ENCODE data around the gene CDK8.

The CDK8 gene

DNA sequence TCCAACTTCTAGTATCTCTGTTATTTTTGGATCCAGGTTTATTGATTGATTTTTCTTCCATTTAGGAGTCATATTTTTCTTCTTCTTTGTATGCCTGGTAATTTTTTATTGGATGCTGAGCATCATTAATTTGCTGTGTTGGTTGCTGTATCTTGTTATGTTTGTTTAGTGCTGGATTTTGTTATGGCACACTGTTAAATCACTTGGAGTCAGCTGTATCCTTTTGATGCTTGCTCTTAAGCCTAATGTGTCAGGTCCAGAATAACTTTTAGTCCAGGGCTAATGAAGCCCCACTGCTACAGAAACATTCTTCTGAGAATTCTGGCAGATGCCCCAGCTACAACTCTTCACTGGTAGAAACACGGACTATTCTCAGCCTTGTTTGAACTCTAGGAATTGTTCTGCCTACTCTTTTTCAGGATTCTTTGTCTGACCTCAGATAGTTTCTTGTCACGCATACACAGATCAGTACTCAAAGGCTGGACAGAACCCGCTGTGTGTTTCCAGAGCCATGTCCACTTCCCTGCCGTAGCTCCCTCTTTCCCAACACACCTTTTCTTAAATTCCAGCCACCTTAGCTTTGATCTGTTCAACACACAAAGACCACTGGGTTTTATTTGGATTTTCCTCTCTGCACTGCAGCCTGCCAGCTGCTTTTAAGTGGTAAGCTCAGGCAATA is 166.5 kb downstream of the CDK8 start:
- Histone ChIP-seq H3K4me1 (ENCODE audit: control insufficient read depth, insufficient read depth, low read length) (peaks cover 15% of the 10 kb centered on the region), H3K36me3 (ENCODE audit: control insufficient read depth, insufficient read depth, low read length, severe bottlenecking) (no peaks in the 10 kb centered on the region), H3K4me3 (ENCODE audit: low read length) (no peak overlapping the region), H3K9ac (ENCODE audit: low read length) (no peak overlapping the region), H3K27me3 (replicated peaks; ENCODE audit: control insufficient read depth, insufficient read depth, low read length) (no peaks in the 10 kb centered on the region), H3K9me3 (ENCODE audit: control insufficient read depth, low read length) (no peaks in the 10 kb centered on the region)
- peak; percentile 26 for DNase-seq (ENCODE audit: low read depth)

DNA sequence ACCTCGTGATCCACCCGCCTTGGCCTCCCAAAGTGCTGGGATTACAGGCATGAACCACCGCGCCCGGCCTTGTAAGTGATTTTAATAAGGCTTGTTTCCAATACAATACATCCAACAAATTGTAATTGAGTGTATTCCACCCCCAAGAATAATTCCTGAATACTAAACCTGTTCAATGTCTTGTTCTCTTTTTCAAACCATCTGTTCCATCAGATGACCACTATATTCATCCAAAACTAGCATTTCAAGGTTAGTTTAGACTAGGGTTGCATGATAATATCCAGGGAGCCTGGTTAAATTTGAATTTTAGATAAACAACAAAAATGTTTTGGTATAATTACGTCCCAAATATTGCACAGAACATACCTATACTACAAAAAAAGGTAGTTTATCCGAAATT is 168.1 kb downstream of the CDK8 start:
- Histone ChIP-seq H3K27me3 (replicated peaks; ENCODE audit: control insufficient read depth, insufficient read depth, low read length) (no peaks in the 10 kb centered on the region), H3K4me3 (ENCODE audit: low read length) (no peak overlapping the region)

DNA sequence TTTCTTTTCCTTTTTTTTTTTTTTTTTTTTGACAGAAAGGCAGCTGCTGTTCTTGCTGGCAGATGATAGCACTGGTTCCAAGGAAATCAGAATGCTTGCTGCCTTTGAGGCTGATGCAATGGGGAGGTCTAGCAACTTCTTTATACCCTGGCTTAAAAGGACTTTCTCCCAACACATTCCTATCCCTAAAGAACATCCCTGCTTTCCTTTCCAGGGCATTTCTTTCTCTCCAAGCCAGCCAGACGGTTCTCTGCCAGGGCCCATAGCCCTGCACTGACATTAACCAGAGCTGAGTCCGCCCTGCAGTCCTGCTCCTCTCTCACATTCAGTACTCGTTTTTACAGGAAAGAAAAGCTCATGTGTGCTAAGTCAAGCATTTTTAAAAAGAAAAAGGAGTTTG is 169.7 kb downstream of the CDK8 start:
- Histone ChIP-seq H3K4me3 (ENCODE audit: low read length) (no peak overlapping the region), H3K9me3 (ENCODE audit: control insufficient read depth, low read length) (no peaks in the 10 kb centered on the region), H3K9ac (ENCODE audit: low read length) (peak overlapping the region; percentile 30), H3K36me3 (ENCODE audit: control insufficient read depth, insufficient read depth, low read length, severe bottlenecking) (no peaks in the 10 kb centered on the region), H3K4me1 (ENCODE audit: control insufficient read depth, insufficient read depth, low read length) (peaks cover 15% of the 10 kb centered on the region), H3K27me3 (replicated peaks; ENCODE audit: control insufficient read depth, insufficient read depth, low read length) (no peaks in the 10 kb centered on the region)
- DNase-seq (ENCODE audit: low read depth) = peak; percentile 25

More for the DNA sequence above, 168.1 kb downstream of the CDK8 start:
- Histone ChIP-seq H3K36me3 (ENCODE audit: control insufficient read depth, insufficient read depth, low read length, severe bottlenecking) (no peaks in the 10 kb centered on the region), H3K4me1 (ENCODE audit: control insufficient read depth, insufficient read depth, low read length) (peaks cover 15% of the 10 kb centered on the region), H3K9me3 (ENCODE audit: control insufficient read depth, low read length) (no peaks in the 10 kb centered on the region), H3K9ac (ENCODE audit: low read length) (no peak overlapping the region)
- DNase-seq (ENCODE audit: low read depth) = no peak

DNA sequence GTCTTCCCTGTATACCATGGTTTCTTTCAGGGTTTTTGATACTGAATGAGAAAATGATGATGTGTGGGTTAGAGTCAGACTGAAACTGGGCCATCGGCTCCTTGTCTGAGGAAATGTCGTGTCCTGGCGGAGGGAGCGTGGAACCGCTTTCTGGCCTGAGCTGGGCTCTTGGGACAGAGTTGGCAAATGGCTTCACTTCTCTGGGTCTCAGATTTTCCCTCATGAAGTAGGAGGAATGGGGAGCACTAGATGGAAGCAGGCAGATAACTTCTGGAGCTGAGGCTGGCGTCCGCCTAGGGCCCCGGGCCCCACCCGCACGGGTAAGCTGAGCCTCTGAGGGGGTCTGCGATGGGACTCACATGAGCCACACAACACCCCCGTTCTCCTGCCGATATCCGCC is 170.3 kb downstream of the CDK8 start:
- H3K36me3 ChIP-seq (ENCODE audit: control insufficient read depth, insufficient read depth, low read length, severe bottlenecking) = no peaks in the 10 kb centered on the region
- H3K4me1 ChIP-seq (ENCODE audit: control insufficient read depth, insufficient read depth, low read length) = peaks cover 15% of the 10 kb centered on the region
- H3K9ac ChIP-seq (ENCODE audit: low read length) = peak overlapping the region; percentile 30
- no peaks in the 10 kb centered on the region for H3K9me3 ChIP-seq (ENCODE audit: control insufficient read depth, low read length)
- H3K4me3 ChIP-seq (ENCODE audit: low read length) = no peak overlapping the region
- no peak for DNase-seq (ENCODE audit: low read depth)
- H3K27me3 ChIP-seq (replicated peaks; ENCODE audit: control insufficient read depth, insufficient read depth, low read length) = no peaks in the 10 kb centered on the region

DNA sequence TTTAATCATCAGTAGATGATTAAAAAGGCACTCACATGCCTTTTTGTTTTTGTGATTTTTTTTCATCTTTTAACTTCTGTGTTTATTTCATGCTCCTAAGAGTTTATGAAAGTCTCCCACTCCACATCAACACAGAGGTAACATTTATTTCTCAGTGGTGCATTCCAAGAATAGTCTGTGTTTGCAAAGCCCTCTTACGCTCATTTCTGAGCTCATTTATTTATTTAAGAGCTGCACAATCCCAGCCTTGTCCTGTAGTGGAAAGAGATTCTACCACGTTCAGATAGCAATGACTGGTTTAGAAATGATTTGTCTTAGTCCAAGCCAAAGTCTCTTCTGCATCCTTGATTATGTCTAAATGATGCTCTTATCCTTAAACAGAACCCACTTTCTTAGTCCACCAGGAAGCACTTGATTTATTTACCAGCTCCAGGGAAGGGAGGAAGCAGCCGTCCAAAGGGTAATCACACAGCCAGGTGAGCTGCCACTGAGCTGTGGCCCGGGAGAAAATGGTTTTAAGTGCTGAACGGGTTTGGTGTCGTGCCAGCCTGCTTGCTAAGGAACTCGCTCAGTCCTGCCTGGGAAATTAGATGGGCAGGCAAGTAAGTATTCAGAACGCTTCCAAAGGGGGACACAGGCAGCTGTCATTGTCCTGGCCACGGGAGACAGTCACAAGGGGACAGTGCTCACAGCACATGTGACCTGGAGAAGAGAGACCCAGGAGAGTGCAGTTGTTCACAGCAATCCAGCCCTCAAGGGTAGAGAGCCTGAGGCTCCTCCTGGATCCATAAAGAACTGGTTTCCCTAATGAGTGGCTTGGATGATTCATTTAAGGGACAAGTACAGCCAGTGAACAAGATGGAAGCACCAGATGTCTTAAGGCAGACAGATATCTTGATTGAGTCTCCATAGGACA is 171.8 kb downstream of the CDK8 start:
- no peak overlapping the region for H3K9ac ChIP-seq (ENCODE audit: low read length)
- peaks cover 15% of the 10 kb centered on the region for H3K4me1 ChIP-seq (ENCODE audit: control insufficient read depth, insufficient read depth, low read length)
- no peak overlapping the region for H3K4me3 ChIP-seq (ENCODE audit: low read length)
- H3K9me3 ChIP-seq (ENCODE audit: control insufficient read depth, low read length) = no peaks in the 10 kb centered on the region
- no peaks in the 10 kb centered on the region for H3K36me3 ChIP-seq (ENCODE audit: control insufficient read depth, insufficient read depth, low read length, severe bottlenecking)
- H3K27me3 ChIP-seq (replicated peaks; ENCODE audit: control insufficient read depth, insufficient read depth, low read length) = no peaks in the 10 kb centered on the region
- DNase-seq (ENCODE audit: low read depth) = peak; percentile 59

DNA sequence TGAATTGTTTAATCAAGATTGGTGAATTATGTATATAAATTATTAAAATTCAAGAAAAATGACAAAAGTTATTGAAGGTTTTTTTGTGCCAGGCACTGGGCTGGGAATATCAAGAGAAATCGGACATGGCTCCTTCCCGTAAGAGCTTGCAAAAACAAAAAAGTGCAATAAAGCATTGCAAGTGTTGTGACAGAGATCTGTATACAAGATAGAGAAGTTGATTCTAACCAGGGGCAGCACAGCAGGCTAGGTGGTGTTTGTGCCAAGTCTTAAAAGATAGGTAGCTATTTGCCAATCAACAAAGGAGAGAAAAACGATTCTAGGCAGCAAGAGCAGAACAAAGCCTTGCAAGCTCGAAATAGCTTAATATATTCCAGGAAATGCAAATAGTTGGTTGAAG is 179.8 kb downstream of the CDK8 start:
- DNase-seq (ENCODE audit: low read depth) = no peak
- Histone ChIP-seq H3K9me3 (ENCODE audit: control insufficient read depth, low read length) (peaks cover 30% of the 10 kb centered on the region), H3K27me3 (replicated peaks; ENCODE audit: control insufficient read depth, insufficient read depth, low read length) (no peaks in the 10 kb centered on the region), H3K4me3 (ENCODE audit: low read length) (no peak overlapping the region), H3K9ac (ENCODE audit: low read length) (no peak overlapping the region), H3K4me1 (ENCODE audit: control insufficient read depth, insufficient read depth, low read length) (no peaks in the 10 kb centered on the region), H3K36me3 (ENCODE audit: control insufficient read depth, insufficient read depth, low read length, severe bottlenecking) (no peaks in the 10 kb centered on the region)

DNA sequence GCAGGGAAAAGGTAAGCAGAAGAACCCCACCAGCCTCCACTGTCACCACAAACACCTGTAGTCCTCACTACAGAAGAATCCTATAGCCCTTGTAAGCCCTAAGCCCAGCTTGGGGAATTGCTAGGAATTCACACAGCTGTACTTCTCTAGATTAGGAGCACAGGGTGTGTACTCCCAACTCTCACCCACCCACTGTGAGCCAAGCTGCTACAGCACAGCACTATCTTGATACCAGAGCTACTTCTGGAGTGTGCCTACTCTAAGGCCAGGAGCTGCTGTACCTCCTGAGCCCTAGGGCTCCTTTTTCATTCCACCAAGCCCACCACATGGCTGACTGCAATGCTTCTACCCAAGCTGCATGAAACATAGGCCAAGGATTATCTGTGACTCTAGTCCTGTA is 181.2 kb downstream of the CDK8 start:
- no peak for DNase-seq (ENCODE audit: low read depth)
- H3K27me3 ChIP-seq (replicated peaks; ENCODE audit: control insufficient read depth, insufficient read depth, low read length) = no peaks in the 10 kb centered on the region
- H3K4me1 ChIP-seq (ENCODE audit: control insufficient read depth, insufficient read depth, low read length) = no peaks in the 10 kb centered on the region
- H3K9me3 ChIP-seq (ENCODE audit: control insufficient read depth, low read length) = peaks cover 30% of the 10 kb centered on the region
- H3K9ac ChIP-seq (ENCODE audit: low read length) = no peak overlapping the region
- H3K4me3 ChIP-seq (ENCODE audit: low read length) = no peak overlapping the region
- H3K36me3 ChIP-seq (ENCODE audit: control insufficient read depth, insufficient read depth, low read length, severe bottlenecking) = no peaks in the 10 kb centered on the region

DNA sequence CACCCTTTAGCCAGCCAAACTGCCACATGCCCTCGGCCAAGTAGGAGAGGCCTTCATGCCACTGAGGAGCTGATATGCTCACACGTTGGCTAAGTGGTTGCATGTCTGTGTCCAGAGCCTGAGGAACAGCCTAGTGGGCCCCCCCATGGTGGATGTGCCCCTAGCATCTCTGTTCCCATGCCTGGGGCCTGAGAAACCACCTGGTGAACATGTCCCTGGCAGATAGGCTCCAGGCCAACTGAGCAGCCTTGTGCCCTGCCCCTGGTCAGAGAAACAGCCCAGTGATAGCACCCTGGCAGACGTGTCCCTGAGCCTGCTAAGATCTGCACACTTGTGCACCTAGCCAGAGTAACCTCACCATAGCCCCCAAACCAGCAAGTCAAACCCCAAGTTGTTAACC is 181.7 kb downstream of the CDK8 start:
- DNase-seq (ENCODE audit: low read depth) = no peak
- Histone ChIP-seq H3K9ac (ENCODE audit: low read length) (no peak overlapping the region), H3K4me1 (ENCODE audit: control insufficient read depth, insufficient read depth, low read length) (no peaks in the 10 kb centered on the region), H3K36me3 (ENCODE audit: control insufficient read depth, insufficient read depth, low read length, severe bottlenecking) (no peaks in the 10 kb centered on the region), H3K27me3 (replicated peaks; ENCODE audit: control insufficient read depth, insufficient read depth, low read length) (no peaks in the 10 kb centered on the region), H3K4me3 (ENCODE audit: low read length) (no peak overlapping the region), H3K9me3 (ENCODE audit: control insufficient read depth, low read length) (peaks cover 30% of the 10 kb centered on the region)

DNA sequence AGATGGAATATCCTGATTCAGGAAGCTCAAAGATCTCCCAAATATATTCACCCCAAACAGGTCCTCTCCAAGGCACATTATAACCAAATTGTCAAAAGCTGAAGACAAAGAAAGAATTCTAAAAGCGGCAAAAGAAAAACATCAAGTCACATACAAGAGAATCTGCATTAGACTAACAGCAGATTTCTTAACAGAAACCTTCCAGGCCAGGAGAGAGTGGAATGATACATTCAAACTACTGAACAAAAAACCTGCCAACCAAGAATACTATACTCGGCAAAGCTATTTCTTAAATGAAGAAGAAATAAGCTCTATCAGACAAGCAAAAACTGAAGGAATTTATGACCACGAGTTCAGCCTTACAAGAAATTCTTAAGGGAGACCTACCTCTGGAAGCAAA is 183.0 kb downstream of the CDK8 start:
- H3K27me3 ChIP-seq (replicated peaks; ENCODE audit: control insufficient read depth, insufficient read depth, low read length) = no peaks in the 10 kb centered on the region

DNA sequence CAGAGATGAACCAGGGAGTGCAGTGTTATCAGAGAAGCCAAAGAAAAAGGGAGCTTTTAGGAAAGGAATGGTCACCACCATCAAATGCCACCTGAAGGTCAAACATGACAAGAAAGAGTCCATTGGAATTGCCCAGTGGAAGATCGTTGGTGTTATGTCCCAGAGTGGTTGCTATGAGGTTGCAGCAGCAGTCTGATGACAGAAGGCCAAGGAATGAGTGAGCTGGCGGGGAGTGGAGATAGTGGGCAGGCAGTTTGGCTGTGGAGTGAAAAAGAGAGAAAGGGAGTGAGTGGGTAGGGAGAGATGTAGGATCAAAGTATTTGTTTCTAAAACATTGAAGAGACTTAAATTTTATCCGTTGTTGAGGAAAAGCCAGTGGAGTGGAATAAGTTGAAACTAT is 186.2 kb downstream of the CDK8 start:
- Histone ChIP-seq H3K9ac (ENCODE audit: low read length) (no peak overlapping the region), H3K4me1 (ENCODE audit: control insufficient read depth, insufficient read depth, low read length) (peaks cover 16% of the 10 kb centered on the region), H3K36me3 (ENCODE audit: control insufficient read depth, insufficient read depth, low read length, severe bottlenecking) (no peaks in the 10 kb centered on the region), H3K27me3 (replicated peaks; ENCODE audit: control insufficient read depth, insufficient read depth, low read length) (no peaks in the 10 kb centered on the region), H3K9me3 (ENCODE audit: control insufficient read depth, low read length) (peaks cover 30% of the 10 kb centered on the region), H3K4me3 (ENCODE audit: low read length) (no peak overlapping the region)
- no peak for DNase-seq (ENCODE audit: low read depth)

More for the DNA sequence above, 183.0 kb downstream of the CDK8 start:
- Histone ChIP-seq H3K9ac (ENCODE audit: low read length) (no peak overlapping the region), H3K4me1 (ENCODE audit: control insufficient read depth, insufficient read depth, low read length) (no peaks in the 10 kb centered on the region), H3K36me3 (ENCODE audit: control insufficient read depth, insufficient read depth, low read length, severe bottlenecking) (no peaks in the 10 kb centered on the region), H3K4me3 (ENCODE audit: low read length) (no peak overlapping the region), H3K9me3 (ENCODE audit: control insufficient read depth, low read length) (peaks cover 30% of the 10 kb centered on the region)
- no peak for DNase-seq (ENCODE audit: low read depth)

DNA sequence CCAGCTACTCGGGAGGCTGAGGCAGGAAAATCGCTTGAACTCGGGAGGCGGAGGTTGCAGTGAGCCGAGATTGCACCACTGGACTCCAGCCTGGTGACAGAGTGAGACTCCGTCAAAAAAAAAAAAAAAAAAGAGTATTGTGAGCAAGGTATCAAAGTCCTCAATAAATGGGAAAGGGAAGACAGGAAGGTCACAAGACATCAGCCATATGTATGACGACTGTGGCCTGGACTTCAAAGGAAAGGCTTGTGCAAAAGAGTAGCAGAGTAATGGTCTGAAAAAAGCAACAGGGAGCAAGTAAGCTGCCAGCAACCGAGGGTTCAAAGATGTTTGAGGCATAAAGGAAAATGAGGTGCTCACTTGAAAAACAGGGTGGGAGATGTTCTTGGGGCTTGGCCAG is 187.5 kb downstream of the CDK8 start:
- Histone ChIP-seq H3K4me1 (ENCODE audit: control insufficient read depth, insufficient read depth, low read length) (peaks cover 16% of the 10 kb centered on the region), H3K36me3 (ENCODE audit: control insufficient read depth, insufficient read depth, low read length, severe bottlenecking) (no peaks in the 10 kb centered on the region), H3K27me3 (replicated peaks; ENCODE audit: control insufficient read depth, insufficient read depth, low read length) (peaks cover 5% of the 10 kb centered on the region), H3K4me3 (ENCODE audit: low read length) (no peak overlapping the region), H3K9me3 (ENCODE audit: control insufficient read depth, low read length) (peaks cover 20% of the 10 kb centered on the region), H3K9ac (ENCODE audit: low read length) (no peak overlapping the region)
- no peak for DNase-seq (ENCODE audit: low read depth)
